Midbrain (tissue), 1 donor: ENCODE results near the gene R3HDM4.
"Not testable (repeated sequence)": the region's sequence is repeated elsewhere in the genome, so short reads cannot be mapped to it uniquely, and the experiment has no call there.

Experiments
- DNase-seq: peaks from one replicate; lab custom pipeline; 2025; lab: John Stamatoyannopoulos, UW

R3HDM4 gene

GRCh38 chr19:892243-892893, 20.7 kb downstream of the R3HDM4 start:
- DNase-seq: no peak

- not testable (repeated sequence) for DNase-seq
Measured at GRCh38 chr19:891421-892200, 21.4 kb downstream of the R3HDM4 start.

GRCh38 chr19:890831-891230, 22.2 kb downstream of the R3HDM4 start:
- no peak for DNase-seq

- DNase-seq: no peak
Measured at GRCh38 chr19:889662-890295, 23.2 kb downstream of the R3HDM4 start.

- DNase-seq: no peak
Measured at GRCh38 chr19:888581-889385, 24.2 kb downstream of the R3HDM4 start.

- DNase-seq: no peak
Measured at GRCh38 chr19:887599-887998, 25.4 kb downstream of the R3HDM4 start.

- DNase-seq: no peak
Measured at GRCh38 chr19:887072-887471, 25.9 kb downstream of the R3HDM4 start.

GRCh38 chr19:885536-886224, 27.3 kb downstream of the R3HDM4 start:
- DNase-seq: no peak

- DNase-seq: no peak
Measured at GRCh38 chr19:884420-885211, 28.4 kb downstream of the R3HDM4 start.

GRCh38 chr19:883661-884211, 29.3 kb downstream of the R3HDM4 start:
- no peak for DNase-seq

- no peak for DNase-seq
Measured at GRCh38 chr19:882871-883497, 30.0 kb downstream of the R3HDM4 start.

GRCh38 chr19:881385-882071, 31.5 kb downstream of the R3HDM4 start:
- DNase-seq: no peak

GRCh38 chr19:879711-880438, 33.1 kb downstream of the R3HDM4 start:
- no peak for DNase-seq

- DNase-seq: not testable (repeated sequence)
Measured at GRCh38 chr19:878751-879561, 34.1 kb downstream of the R3HDM4 start.

- DNase-seq: not testable (repeated sequence)
Measured at GRCh38 chr19:877992-878660, 34.9 kb downstream of the R3HDM4 start.

GRCh38 chr19:876780-877314, 36.2 kb downstream of the R3HDM4 start:
- no peak for DNase-seq

GRCh38 chr19:876089-876488, 36.9 kb downstream of the R3HDM4 start:
- no peak for DNase-seq
